ENCODE measurements around the gene LRRN4CL. TPM values are rescaled to one million over a fixed set of nuclear protein-coding genes. Genes with fewer than 3 reads are reported as not detected.

Gene LRRN4CL
- total RNA-seq, 1 experiment from 2014 or later, result not detected

GRCh38 chr11:62646825-62647608, 42.3 kb downstream of the LRRN4CL start:
- no peak for DNase-seq (ENCODE audit: low read depth)

- peak; percentile 99 for DNase-seq (ENCODE audit: low read depth)
Observed at GRCh38 chr11:62645946-62646824, 43.1 kb downstream of the LRRN4CL start, which contains the start of gene GANAB. GANAB (minus strand) TSS chr11:62646613; CDS start chr11:62646599, 14 bp downstream.

- no peak for DNase-seq (ENCODE audit: low read depth)
Observed at GRCh38 chr11:62645671-62645945, 43.7 kb downstream of the LRRN4CL start.

GRCh38 chr11:62644220-62644619, 45.1 kb downstream of the LRRN4CL start:
- no peak for DNase-seq (ENCODE audit: low read depth)

Other genes with a start within 250 kb of the LRRN4CL start
- 92.3 and 107 TPM in 2 replicates for gene AHNAK, start 142.7 kb downstream of the LRRN4CL start, total RNA-seq (2014; rRNA removed; shearing (Covaris generic))
- gene EEF1G, start 115.6 kb downstream of the LRRN4CL start, total RNA-seq (2014; rRNA removed; shearing (Covaris generic)), result 1,694 and 1,735 TPM in 2 replicates
- gene TUT1, start 98.0 kb downstream of the LRRN4CL start, total RNA-seq (2014; rRNA removed; shearing (Covaris generic)), result 12.4 and 13.8 TPM in 2 replicates
- 123 and 124 TPM in 2 replicates for gene MTA2, start 87.7 kb downstream of the LRRN4CL start, total RNA-seq (2014; rRNA removed; shearing (Covaris generic))
- gene EML3, start 76.8 kb downstream of the LRRN4CL start, total RNA-seq (2014; rRNA removed; shearing (Covaris generic)), result 18.0 and 19.3 TPM in 2 replicates
- gene ROM1, start 76.3 kb downstream of the LRRN4CL start, total RNA-seq (2014; rRNA removed; shearing (Covaris generic)), result 0.33 and 2.7 TPM in 2 replicates
- gene B3GAT3, start 67.5 kb downstream of the LRRN4CL start, total RNA-seq (2014; rRNA removed; shearing (Covaris generic)), result 15.0 and 17.9 TPM in 2 replicates
- 128 and 165 TPM in 2 replicates for gene GANAB, start 42.9 kb downstream of the LRRN4CL start, total RNA-seq (2014; rRNA removed; shearing (Covaris generic))
- 15.4 TPM in 2 replicates for gene INTS5, start 36.2 kb downstream of the LRRN4CL start, total RNA-seq (2014; rRNA removed; shearing (Covaris generic))
- gene C11orf98, start 24.3 kb downstream of the LRRN4CL start, total RNA-seq (2014; rRNA removed; shearing (Covaris generic)), result 86.3 and 116 TPM in 2 replicates
- 3.2 and 14.3 TPM in 2 replicates for gene CSKMT, start 24.2 kb downstream of the LRRN4CL start, total RNA-seq (2014; rRNA removed; shearing (Covaris generic))
- gene UQCC3, start 17.9 kb downstream of the LRRN4CL start, total RNA-seq (2014; rRNA removed; shearing (Covaris generic)), result 7.7 and 17.7 TPM in 2 replicates
- gene LBHD1, start 17.3 kb downstream of the LRRN4CL start, total RNA-seq (2014; rRNA removed; shearing (Covaris generic)), result 4.9 and 6.0 TPM in 2 replicates
- 132 and 157 TPM in 2 replicates for gene UBXN1, start 10.5 kb downstream of the LRRN4CL start, total RNA-seq (2014; rRNA removed; shearing (Covaris generic))
- gene BSCL2, start 17.9 kb upstream of the LRRN4CL start, total RNA-seq (2014; rRNA removed; shearing (Covaris generic)), result 56.9 and 79.5 TPM in 2 replicates
- not detected in 2 replicates for gene GNG3, start 18.1 kb upstream of the LRRN4CL start, total RNA-seq (2014; rRNA removed; shearing (Covaris generic))
- 6.8 and 8.2 TPM in 2 replicates for gene HNRNPUL2, start 37.9 kb upstream of the LRRN4CL start, total RNA-seq (2014; rRNA removed; shearing (Covaris generic))
- gene TTC9C, start 39.0 kb upstream of the LRRN4CL start, total RNA-seq (2014; rRNA removed; shearing (Covaris generic)), result 36.7 and 51.0 TPM in 2 replicates
- gene ZBTB3, start 64.6 kb upstream of the LRRN4CL start, total RNA-seq (2014; rRNA removed; shearing (Covaris generic)), result 9.2 and 11.7 TPM in 2 replicates
- gene POLR2G, start 72.0 kb upstream of the LRRN4CL start, total RNA-seq (2014; rRNA removed; shearing (Covaris generic)), result 94.5 and 97.1 TPM in 2 replicates
- 18.3 and 27.4 TPM in 2 replicates for gene TAF6L, start 81.9 kb upstream of the LRRN4CL start, total RNA-seq (2014; rRNA removed; shearing (Covaris generic))
- 40.8 and 64.5 TPM in 2 replicates for gene TMEM179B, start 97.9 kb upstream of the LRRN4CL start, total RNA-seq (2014; rRNA removed; shearing (Covaris generic))
- 23.2 and 32.2 TPM in 2 replicates for gene TMEM223, start 102.5 kb upstream of the LRRN4CL start, total RNA-seq (2014; rRNA removed; shearing (Covaris generic))
- 28.4 and 29.3 TPM in 2 replicates for gene NXF1, start 115.9 kb upstream of the LRRN4CL start, total RNA-seq (2014; rRNA removed; shearing (Covaris generic))
- 26.0 and 28.2 TPM in 2 replicates for gene STX5, start 142.5 kb upstream of the LRRN4CL start, total RNA-seq (2014; rRNA removed; shearing (Covaris generic))
- not detected in 2 replicates for gene TEX54, start 143.3 kb upstream of the LRRN4CL start, total RNA-seq (2014; rRNA removed; shearing (Covaris generic))
- 147 and 152 TPM in 2 replicates for gene WDR74, start 150.1 kb upstream of the LRRN4CL start, total RNA-seq (2014; rRNA removed; shearing (Covaris generic))
- gene SLC3A2, start 191.4 kb upstream of the LRRN4CL start, total RNA-seq (2014; rRNA removed; shearing (Covaris generic)), result 137 and 170 TPM in 2 replicates
- not detected in 2 replicates for gene CHRM1, start 231.8 kb upstream of the LRRN4CL start, total RNA-seq (2014; rRNA removed; shearing (Covaris generic))

Data from Daoy (cell line).